ENCODE data around the gene SLC22A23. TPM values are rescaled to one million over a fixed set of nuclear protein-coding genes. Genes with fewer than 3 reads are reported as not detected.

The SLC22A23 gene
- total and polyA plus RNA-seq, 2 of the 4 experiments (the other 2 are of a cell fraction), result 0.72 to 1.6 TPM

DNA sequence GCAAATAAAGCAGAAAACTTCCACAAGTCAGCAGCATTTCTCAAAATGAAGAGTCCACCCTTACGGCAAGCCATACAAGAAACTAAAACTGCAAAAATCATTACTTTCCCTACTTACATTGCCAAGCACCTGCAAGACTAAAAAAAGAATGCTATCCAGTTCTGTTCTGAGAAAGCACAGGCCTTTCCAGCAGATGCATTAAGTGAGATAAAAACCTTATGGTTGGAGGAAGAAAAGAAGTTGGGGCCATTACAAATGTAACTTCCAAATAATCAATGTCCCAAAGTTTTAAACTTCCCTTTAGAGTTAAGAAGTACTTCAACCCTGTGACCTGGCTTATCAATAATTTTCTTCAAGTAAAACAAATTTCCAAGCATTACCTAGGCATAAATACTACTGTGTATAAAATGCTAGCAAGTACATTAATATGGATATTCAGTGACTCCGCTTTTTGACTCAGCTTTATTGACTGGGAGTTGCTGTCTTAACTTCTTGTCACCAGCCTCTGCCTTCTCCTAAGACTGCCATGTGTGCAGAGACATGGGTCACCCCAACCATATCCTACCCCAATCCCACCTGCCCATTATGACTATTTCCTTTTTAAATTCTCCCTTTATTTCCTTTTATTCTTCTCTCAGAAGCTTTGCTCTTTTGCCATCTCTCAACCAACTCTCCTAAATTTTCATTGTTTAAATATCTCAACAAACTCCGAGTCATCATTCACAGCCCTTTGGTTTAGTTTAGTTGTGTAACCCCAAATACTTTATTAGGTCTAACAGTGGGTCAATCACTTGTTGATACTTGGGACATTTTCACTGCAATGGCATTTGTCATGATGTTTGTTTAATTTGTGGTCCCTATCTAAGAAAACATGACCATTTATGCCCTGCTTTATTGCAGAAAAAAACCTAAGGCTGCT lies 49.7 kb downstream of the SLC22A23 start:
- H2AFZ ChIP-seq (replicated peaks; ENCODE audit: low read length, poor library complexity), result no peak overlapping the region
- no peak overlapping the region for H3K18ac ChIP-seq (ENCODE audit: low read depth, low read length)
- H2BK120ac ChIP-seq (ENCODE audit: low read depth, low read length), result no peak overlapping the region
- no peak overlapping the region for H3K14ac ChIP-seq (replicated peaks; ENCODE audit: low read depth, low read length)
- dilution Hi-C loops (cut with HindIII; ENCODE audit: low sequenced_read_pairs, unreplicated experiment), result no loop called here
- intact Hi-C loops (cut with micrococcal nuclease), result no loop called here
- no peaks in the 10 kb centered on the region for H3K79me1 ChIP-seq (ENCODE audit: low read depth in 1 of 2, low read length in 2 of 2)
- H3K9me1 ChIP-seq (ENCODE audit: insufficient read depth, low read length), result no peaks in the 10 kb centered on the region
- H4K8ac ChIP-seq (ENCODE audit: low read depth in 2 of 2, low read length in 2 of 2), result no peak overlapping the region
- ATAC-seq (ENCODE audit: low read depth) (no peak), DNase-seq (no peak)
- CTCF ChIA-PET, result no interaction called here
- no peak overlapping the region for H2BK15ac ChIP-seq (ENCODE audit: low read depth, low read length)
- H3K56ac ChIP-seq (ENCODE audit: extremely low read depth, insufficient read depth, low read length), result no peak overlapping the region
- H3K4me1 ChIP-seq (ENCODE audit: control insufficient read depth, insufficient read depth, low read length), result no peaks in the 10 kb centered on the region
- H2AK9ac ChIP-seq (replicated peaks; ENCODE audit: low read depth, low read length, poor library complexity), result no peak overlapping the region
- H4K20me1 ChIP-seq (ENCODE audit: insufficient read depth, low read length), result no peaks in the 10 kb centered on the region
- no peak overlapping the region for H3K4ac ChIP-seq (ENCODE audit: low read depth, low read length)
- H4K5ac ChIP-seq (ENCODE audit: low read depth, low read length), result no peak overlapping the region
- BruUV-seq (replicated peaks), result no TSS peak
- H3K27ac ChIP-seq (ENCODE audit: insufficient read depth, low read length), result no peak overlapping the region
- H3K4me2 ChIP-seq (ENCODE audit: low read depth, low read length), result no peak overlapping the region
- in situ Hi-C loops (cut with MboI; ENCODE audit: low sequenced_read_pairs), result no loop called here
- no peak overlapping the region for H3K4me3 ChIP-seq (ENCODE audit: insufficient read depth, low read depth, low read length)
- H3K9ac ChIP-seq (ENCODE audit: low read depth, low read length), result no peak overlapping the region
- POLR2A ChIA-PET (ENCODE audit: unreplicated experiment), result no interaction called here
- H3K23ac ChIP-seq (ENCODE audit: low read depth, low read length), result no peak overlapping the region
- H3K36me3 ChIP-seq (ENCODE audit: control insufficient read depth, insufficient read depth, low read length), result no peaks in the 10 kb centered on the region
- TF ChIP-seq CHD1 (IDR thresholded peaks at IDR 0.05; ENCODE audit: low read depth, low read length) (no peak), MAFK (IDR thresholded peaks at IDR 0.05; ENCODE audit: low read depth, low read length) (no peak), RCOR1 (IDR thresholded peaks at IDR 0.05; ENCODE audit: insufficient replicate concordance, low read length) (no peak), NFE2L2 (IDR thresholded peaks at IDR 0.05; ENCODE audit: low read depth, low read length) (no peak), POLR2A (IDR thresholded peaks at IDR 0.05; ENCODE audit: low read depth, low read length) (no peak), FOS (IDR thresholded peaks at IDR 0.05; ENCODE audit: low read depth, low read length) (no peak), CEBPB (IDR thresholded peaks at IDR 0.05; ENCODE audit: low read depth, low read length) (no peak), SMC3 (IDR thresholded peaks at IDR 0.05; ENCODE audit: low read depth, low read length) (no peak)
- H3K27me3 ChIP-seq (ENCODE audit: control insufficient read depth, insufficient read depth, low read length), result peaks cover 19% of the 10 kb centered on the region
- no peak overlapping the region for H4K91ac ChIP-seq (ENCODE audit: insufficient read depth, low read depth, low read length)
- no peak overlapping the region for H2BK20ac ChIP-seq (ENCODE audit: low read depth, low read length)
- no CpG with 5 or more reads among the region's 3 CpGs for WGBS, 2 experiments (ENCODE audit: extremely low coverage in 2 of 2, insufficient read length in 1 of 2)
- H3K9me3 ChIP-seq (ENCODE audit: control insufficient read depth, insufficient read depth, low read length), result no peaks in the 10 kb centered on the region
- H2BK5ac ChIP-seq (ENCODE audit: low read depth, low read length, poor library complexity, severe bottlenecking), result no peak overlapping the region
- H2AK5ac ChIP-seq (ENCODE audit: low read depth, low read length), result no peak overlapping the region
